Spleen (tissue), 7 donors: ENCODE data around the gene ZPLD1.

Experiments
- CTCF ChIP-seq, 11 experiments: fragments of 200-600 bp in 7 of 11; fragments of 450-650 bp in 4 of 11; sonication (generic) in 4 of 11; IDR thresholded peaks in 8 of 11; conservative IDR thresholded peaks in 3 of 11; 1 replicate in 7 of 11; 2 replicates in 4 of 11; pipeline versions ENCODE4 v1.4.0 to v1.8.0; 2016 to 2021; ENCODE audit warnings: antibody characterized with exemption in 11 of 11, inconsistent platforms in 4 of 11, mild to moderate bottlenecking in 1 of 11
- POLR2A ChIP-seq, 3 donors: fragments of 450-650 bp; IDR thresholded peaks; one replicate each; pipeline ENCODE4 v1.5.1; 2017; ENCODE audit warnings: antibody characterized with exemption in 3 of 3, mild to moderate bottlenecking in 1 of 3
- donor health status: DM: no; HTN: no; CAD: no; lungs with moderate emphysema.
- donor health status: DM: no; HTN: no; CAD: no.
- donor health status: DM: no; HTN: no; CAD: no.

DNA sequence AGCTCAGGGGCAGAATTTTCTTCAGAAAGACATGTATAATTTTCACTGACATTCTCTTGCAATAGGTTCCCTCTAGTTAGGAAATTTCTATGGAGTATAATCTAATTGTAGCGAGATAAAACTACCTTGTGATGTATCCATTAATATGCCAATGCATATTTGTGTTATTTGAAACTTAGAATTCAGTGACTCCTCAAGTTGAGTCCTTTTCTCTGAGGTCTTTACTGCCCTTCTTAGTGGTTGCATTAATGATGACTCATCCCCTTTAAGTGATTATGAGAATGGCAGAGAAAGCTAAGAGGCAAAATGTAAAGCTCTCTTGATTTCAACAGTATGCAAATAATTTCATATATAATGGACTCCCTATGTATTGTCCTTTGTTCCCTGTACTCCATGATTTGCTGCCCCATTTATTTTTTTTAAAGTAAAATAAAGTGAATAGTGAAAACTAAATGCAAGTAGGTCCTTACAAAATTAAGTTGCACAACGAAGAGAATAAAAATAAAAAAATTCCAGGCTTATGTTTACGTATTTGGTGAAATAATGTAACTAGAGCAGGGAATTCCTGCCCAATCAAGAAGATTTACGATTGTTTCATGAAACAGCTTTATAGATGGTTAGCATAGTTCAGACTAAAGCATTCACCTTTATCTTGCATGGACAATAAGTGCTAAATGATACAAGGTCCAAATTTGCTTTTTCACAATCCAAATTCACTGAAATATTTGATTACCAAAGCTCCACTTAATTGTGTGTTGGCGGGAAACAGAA lies 78.1 kb downstream of the ZPLD1 start:
- TF ChIP-seq CTCF (IDR thresholded peaks at IDR 0.05 in 8 of 11, conservative IDR thresholded peaks at IDR 0.05 in 3 of 11) (no peak), POLR2A (IDR thresholded peaks at IDR 0.05) (no peak)
